CD4-positive, alpha-beta T cell treated with Interleukin-6 for 4 hours (primary cell): ENCODE data around the gene NAT14.
"Not testable (repeated sequence)": the region's sequence is repeated elsewhere in the genome, so short reads cannot be mapped to it uniquely, and the experiment has no call there.

Experiments used
- DNase-seq: peaks from one replicate; pipeline ENCODE4 v3.0.0-alpha.2; 2020; ENCODE audit warnings: mixed read lengths

Gene NAT14

DNA sequence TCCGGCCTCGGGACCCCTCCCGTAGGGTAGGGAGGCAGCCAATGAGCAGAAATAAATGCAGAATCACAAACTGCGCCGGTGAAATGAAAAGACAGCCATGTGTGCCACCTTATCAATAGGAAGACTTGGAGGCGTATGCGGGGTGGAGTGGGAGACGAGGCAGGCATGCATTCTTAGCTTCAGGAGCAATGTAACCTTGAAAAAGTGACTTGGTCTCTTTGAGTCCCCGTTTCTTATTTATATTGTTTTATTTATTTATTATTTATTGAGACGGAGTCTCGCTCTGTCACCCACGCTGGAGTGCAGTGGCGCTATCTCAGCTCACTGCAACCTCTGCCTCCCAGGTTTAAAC, 19.2 kb downstream of the NAT14 start:
- no peak for DNase-seq

DNA sequence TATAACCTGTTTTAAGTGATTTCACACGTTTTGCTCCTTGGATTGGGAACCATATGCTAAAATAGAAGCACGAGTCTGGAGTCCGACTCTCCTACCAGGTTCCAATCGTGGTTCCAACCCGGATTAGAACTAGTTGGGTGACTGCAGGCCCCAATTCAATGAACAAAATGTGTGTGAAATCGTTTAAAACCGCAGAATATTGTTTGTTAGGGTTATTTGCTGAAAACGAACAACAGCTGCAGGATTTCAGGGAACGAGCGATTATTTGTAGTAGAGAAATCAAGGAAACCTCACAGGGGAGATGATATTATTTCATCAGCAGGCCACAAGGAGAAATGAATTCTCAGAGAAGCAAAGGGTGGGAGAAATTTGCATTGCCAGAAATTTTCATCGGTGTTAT, 20.0 kb downstream of the NAT14 start:
- no peak for DNase-seq

- no peak for DNase-seq
Measured at GRCh38 chr19:55508120-55508519, 23.1 kb downstream of the NAT14 start.

GRCh38 chr19:55516878-55517620, 32.1 kb downstream of the NAT14 start:
- DNase-seq: peak; percentile 92

GRCh38 chr19:55519451-55520311, 34.7 kb downstream of the NAT14 start:
- no peak for DNase-seq

DNA sequence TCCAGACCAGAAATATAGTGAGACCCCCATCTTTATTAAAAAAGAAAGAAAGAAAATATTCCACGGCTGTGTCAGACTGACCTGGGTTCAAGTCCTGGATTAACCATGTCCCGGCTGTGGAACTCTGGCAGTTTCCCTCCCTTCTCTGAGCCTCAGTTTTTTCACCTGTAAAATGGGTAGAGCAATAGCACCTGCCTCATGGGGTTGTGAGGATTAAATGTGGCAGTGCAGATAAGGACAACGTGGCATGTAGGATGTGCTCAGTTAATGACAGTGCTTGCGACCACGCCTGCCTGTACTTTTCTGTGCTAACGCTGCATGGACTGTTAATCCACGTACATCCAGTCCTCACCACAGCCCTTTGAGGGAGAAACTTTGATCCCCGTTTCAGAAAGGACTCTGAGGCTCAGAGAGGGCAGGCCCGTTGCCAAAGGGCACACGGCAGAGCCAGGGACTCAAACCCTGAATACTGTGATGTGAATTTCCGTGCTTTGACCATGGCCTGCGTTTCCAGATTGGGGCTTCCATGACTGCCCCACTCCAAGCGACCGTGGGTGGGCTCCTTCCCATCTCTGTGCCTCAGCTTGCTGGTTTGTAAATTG, 35.8 kb downstream of the NAT14 start:
- no peak for DNase-seq

DNA sequence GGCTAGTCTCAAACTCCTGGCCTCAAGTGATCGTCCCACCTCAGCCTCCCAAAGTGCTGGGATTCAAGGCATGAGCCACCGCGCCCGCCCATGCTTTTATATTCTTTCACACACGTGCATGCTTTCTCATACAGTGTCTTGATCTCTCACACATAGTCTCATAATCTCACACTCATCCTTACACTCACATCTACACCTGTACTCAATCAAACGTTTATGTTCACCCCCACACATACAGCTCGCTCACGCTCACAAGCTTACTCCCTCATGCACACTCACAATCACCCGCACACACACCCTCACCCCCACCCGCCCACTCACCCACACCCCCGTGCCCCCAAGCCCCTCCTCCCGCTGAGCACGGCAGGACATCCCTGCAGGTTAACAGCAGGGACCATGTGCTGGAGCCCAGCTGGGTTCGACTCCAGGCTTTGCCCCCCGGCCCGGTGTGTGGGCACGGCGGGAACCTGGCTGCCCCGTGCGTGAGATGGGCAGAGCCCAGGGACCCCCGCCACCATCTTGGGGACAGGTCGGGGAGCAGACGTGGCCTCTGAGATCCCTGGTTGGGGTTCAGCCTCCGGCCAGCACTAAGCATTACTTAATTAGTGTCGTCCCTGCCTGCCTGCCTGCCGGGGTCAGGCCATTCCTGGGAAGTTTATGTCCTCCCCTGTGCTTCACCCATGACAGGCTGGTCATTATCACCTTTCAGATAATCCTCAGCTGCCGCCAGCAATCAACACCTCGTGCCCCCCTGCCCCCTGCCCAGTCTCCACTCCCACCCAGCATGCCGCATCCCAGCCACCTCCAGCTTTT, 40.5 kb downstream of the NAT14 start:
- DNase-seq: no peak

- no peak for DNase-seq
Measured at GRCh38 chr19:55526216-55527196, 41.5 kb downstream of the NAT14 start.

DNA sequence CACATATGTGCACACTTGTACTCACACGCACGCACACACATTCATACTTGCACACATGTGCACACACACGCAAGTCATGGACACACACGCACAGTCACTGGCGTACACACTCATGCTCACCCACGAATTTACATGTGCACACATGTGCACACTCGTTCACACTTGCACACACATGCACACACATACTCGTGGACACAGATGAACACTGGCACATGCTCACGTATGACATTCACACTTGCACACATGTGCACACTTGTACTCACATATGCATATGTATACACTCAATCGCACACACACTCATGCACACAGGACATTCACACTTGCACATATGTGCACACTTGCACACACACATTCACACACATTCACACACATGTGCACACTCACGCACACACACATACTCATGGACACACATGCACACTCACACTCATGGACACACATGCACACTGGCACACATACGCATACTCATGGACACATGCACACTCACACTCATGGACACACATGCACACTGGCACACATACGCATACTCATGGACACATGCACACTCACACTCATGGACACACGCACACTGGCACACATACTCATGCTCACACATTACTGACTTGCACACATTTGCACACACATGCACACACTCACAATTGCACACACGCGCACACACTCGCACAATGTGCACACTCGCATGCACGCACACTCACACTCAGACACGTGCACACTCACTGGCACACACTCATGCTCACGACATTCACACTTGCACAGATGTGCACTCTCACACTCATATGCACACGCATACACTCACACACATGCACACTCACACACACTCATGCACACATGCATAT, 42.4 kb downstream of the NAT14 start:
- DNase-seq: no peak

GRCh38 chr19:55528030-55528803, 43.2 kb downstream of the NAT14 start:
- no peak for DNase-seq

- DNase-seq: no peak
Measured at GRCh38 chr19:55529636-55530234, 44.7 kb downstream of the NAT14 start.

DNA sequence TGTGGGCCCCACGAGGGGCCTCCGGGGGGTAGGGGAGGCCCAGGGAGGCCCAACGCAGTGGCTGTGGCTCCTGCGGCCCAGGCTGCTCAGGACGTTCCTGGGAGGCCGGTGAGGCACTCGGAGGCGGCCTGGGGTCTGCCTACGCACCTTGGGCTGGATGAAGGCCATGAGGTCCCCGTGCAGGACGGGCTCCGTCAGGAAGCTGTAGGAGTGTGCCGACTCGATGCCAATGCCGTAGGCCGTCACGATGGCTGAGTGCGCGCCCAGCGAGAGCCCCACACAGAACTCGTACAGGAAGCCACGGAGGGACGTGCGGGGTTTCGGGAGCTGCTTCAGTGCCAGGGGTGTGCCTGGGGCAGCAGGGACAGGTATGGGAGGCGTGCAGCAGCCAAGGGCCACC, 46.0 kb downstream of the NAT14 start:
- no peak for DNase-seq

DNA sequence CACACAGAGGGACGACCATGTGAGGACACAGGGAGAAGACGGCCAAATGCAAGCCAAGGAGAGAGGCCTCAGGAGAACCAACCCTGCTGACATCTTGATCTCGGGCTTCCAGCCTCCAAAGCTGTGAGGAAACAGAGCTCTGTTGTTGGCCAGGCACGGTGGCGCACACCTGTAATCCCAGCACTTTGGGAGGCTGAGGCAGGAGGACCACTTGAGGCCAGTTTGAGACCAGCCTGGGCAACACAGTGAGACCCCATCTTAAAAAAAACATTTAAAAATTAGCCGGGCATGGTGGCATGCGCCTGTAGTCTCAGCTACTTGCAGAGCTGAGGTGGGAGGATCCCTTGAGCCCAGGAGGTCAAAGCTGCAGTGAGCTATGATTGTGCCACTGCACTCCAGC, 49.3 kb downstream of the NAT14 start:
- not testable (repeated sequence) for DNase-seq

GRCh38 chr19:55535173-55535964, 50.4 kb downstream of the NAT14 start:
- no peak for DNase-seq

GRCh38 chr19:55535965-55536350, 51.0 kb downstream of the NAT14 start:
- no peak for DNase-seq

GRCh38 chr19:55536366-55536765, 51.4 kb downstream of the NAT14 start:
- no peak for DNase-seq
